HFFc6 (cell line): ENCODE results near the gene ELOVL6. TPM values are rescaled to one million over a fixed set of nuclear protein-coding genes. Genes with fewer than 3 reads are reported as not detected.

Experiments
- DNase-seq: peaks from one replicate; pipeline ENCODE4 v3.0.0-alpha.2; 2018
- H3K27ac Mint-ChIP-seq: 2 replicates; pipeline ENCODE4 v1.8.0; 2020; ENCODE audit warnings: mild to moderate bottlenecking, mixed read lengths
- H3K27me3 Mint-ChIP-seq: 2 replicates; pipeline ENCODE4 v1.8.0; 2021; ENCODE audit warnings: mild to moderate bottlenecking, moderate library complexity, mixed read lengths; ENCODE audit not compliant: insufficient read depth
- H3K36me3 Mint-ChIP-seq: 2 replicates; pipeline ENCODE4 v1.8.0; 2021; ENCODE audit warnings: low read depth, mixed read lengths
- H3K4me1 Mint-ChIP-seq: 2 replicates; pipeline ENCODE4 v1.8.0; 2020; ENCODE audit warnings: low read depth, mixed read lengths
- H3K4me3 Mint-ChIP-seq: 2 replicates; pipeline ENCODE4 v1.8.0; 2020; ENCODE audit warnings: mild to moderate bottlenecking, moderate library complexity, mixed read lengths
- H3K9me3 Mint-ChIP-seq: 2 replicates; pipeline ENCODE4 v1.8.0; 2020; ENCODE audit warnings: mild to moderate bottlenecking, mixed read lengths
- CTCF ChIP-seq: fragments of 200-600 bp; sonication (generic); IDR thresholded peaks from 2 replicates; pipeline ENCODE4 v1.5.0; 2021; ENCODE audit warnings: antibody characterized with exemption, mild to moderate bottlenecking
- total RNA-seq, 6 experiments: library from RNA; stranded (reverse); fragmentation: NEBNext Ultra II Directional; extraction: Animal tissue kit (Norgen Biotek cat#: 25700); gene quantifications; 2 replicates in 1 of 6; 3 replicates in 5 of 6; pipeline ENCODE4 v1.2.3, GENCODE V29; 2021

ELOVL6 gene
- total RNA-seq, 6 experiments from 2014 or later: 21.0 to 26.2 (median 22.5) TPM

DNA sequence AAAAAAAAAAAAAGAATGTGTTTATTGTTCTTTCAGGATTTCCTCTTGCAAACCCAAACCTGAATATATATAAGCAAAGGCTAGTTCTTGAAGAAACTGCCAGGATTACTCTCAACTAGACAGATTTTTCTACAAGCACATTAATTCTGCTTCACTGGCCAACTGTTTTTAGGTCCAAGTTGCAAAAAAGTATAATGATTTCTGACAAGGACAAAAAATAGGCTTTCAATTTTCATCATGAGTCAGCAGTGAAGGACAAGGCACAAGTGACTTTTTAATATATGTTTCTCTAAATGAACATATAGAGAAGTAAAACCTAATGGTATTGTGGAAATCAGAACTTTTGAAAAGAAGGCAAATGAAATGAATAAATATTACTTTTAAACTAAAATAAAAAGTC is 73.7 kb downstream of the ELOVL6 start:
- peaks cover 10% of the 10 kb centered on the region for H3K4me1 Mint-ChIP-seq
- H3K27ac Mint-ChIP-seq: no peak overlapping the region
- DNase-seq: no peak
- H3K9me3 Mint-ChIP-seq: no peaks in the 10 kb centered on the region
- no peak overlapping the region for H3K4me3 Mint-ChIP-seq
- H3K27me3 Mint-ChIP-seq: no peaks in the 10 kb centered on the region
- TF ChIP-seq CTCF: no peak
- H3K36me3 Mint-ChIP-seq: no peaks in the 10 kb centered on the region

DNA sequence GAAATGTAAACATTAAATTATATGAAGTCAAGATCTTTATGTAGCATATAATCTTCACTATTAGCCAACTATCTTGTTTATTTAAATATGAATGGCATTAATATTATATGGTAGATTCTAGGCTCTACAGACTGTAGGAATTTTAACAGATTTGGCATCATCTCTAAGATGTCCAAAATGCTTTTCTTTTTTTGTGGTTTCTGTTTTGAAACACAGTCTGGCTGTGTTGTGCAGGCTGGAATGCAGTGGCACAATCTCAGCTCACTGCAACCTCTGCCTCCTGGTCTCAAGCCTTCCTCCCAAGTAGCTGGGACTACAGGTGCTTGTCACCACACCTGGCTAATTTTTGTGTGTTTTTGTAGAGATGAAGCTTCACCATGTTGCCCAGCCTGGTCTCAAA is 76.2 kb downstream of the ELOVL6 start:
- no peaks in the 10 kb centered on the region for H3K9me3 Mint-ChIP-seq
- H3K27me3 Mint-ChIP-seq: no peaks in the 10 kb centered on the region
- no peak overlapping the region for H3K4me3 Mint-ChIP-seq
- H3K36me3 Mint-ChIP-seq: no peaks in the 10 kb centered on the region
- no peak for TF ChIP-seq CTCF
- DNase-seq: no peak
- H3K4me1 Mint-ChIP-seq: peaks cover 14% of the 10 kb centered on the region
- no peak overlapping the region for H3K27ac Mint-ChIP-seq

GRCh38 chr4:110120506-110120905 is 77.9 kb downstream of the ELOVL6 start:
- H3K27ac Mint-ChIP-seq: no peak overlapping the region; the same call in 1 of the 2 replicates
- H3K4me1 Mint-ChIP-seq: peaks cover 14% of the 10 kb centered on the region
- no peak for DNase-seq
- no peaks in the 10 kb centered on the region; the same call in 1 of the 2 replicates for H3K27me3 Mint-ChIP-seq
- no peaks in the 10 kb centered on the region for H3K36me3 Mint-ChIP-seq
- no peak for TF ChIP-seq CTCF
- no peaks in the 10 kb centered on the region for H3K9me3 Mint-ChIP-seq
- H3K4me3 Mint-ChIP-seq: no peak overlapping the region

- Mint-ChIP-seq H3K9me3 (no peaks in the 10 kb centered on the region), H3K27ac (peak overlapping the region; percentile 22; the same call in 1 of the 2 replicates), H3K27me3 (no peaks in the 10 kb centered on the region; the same call in 1 of the 2 replicates), H3K36me3 (no peaks in the 10 kb centered on the region), H3K4me3 (peak overlapping the region; percentile 43), H3K4me1 (peaks cover 14% of the 10 kb centered on the region)
- DNase-seq: peak; percentile 55
- TF ChIP-seq CTCF: no peak
Measured at GRCh38 chr4:110119880-110120279, 78.5 kb downstream of the ELOVL6 start.

DNA sequence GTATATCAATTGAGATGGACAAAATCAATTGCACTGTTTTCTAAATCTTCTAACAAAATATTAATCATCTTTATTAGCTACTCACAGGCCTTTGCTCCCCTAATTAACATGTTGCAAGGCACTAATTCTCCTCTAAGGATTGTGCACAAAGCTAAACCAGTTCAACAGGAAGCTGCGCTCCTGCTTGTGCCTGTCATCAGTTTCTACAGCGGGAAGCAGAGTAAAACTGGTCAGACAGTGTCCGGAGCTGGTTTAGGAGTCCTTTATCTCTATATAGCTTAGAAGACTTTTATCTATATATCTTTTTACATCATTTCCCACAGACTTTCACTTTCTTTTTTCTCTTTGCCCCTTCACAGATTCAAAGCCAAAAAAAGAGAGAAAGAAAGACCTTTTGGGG is 79.1 kb downstream of the ELOVL6 start:
- TF ChIP-seq CTCF: no peak
- no peak overlapping the region for H3K27ac Mint-ChIP-seq
- peak overlapping the region; percentile 43; the same call in 1 of the 2 replicates for H3K4me3 Mint-ChIP-seq
- no peaks in the 10 kb centered on the region; the same call in 1 of the 2 replicates for H3K27me3 Mint-ChIP-seq
- no peaks in the 10 kb centered on the region for H3K9me3 Mint-ChIP-seq
- H3K36me3 Mint-ChIP-seq: no peaks in the 10 kb centered on the region
- peaks cover 14% of the 10 kb centered on the region for H3K4me1 Mint-ChIP-seq
- DNase-seq: no peak

- H3K4me3 Mint-ChIP-seq: no peak overlapping the region
- no peaks in the 10 kb centered on the region; the same call in none of the 2 replicates for H3K27me3 Mint-ChIP-seq
- no peaks in the 10 kb centered on the region for H3K9me3 Mint-ChIP-seq
- no peak for DNase-seq
- H3K27ac Mint-ChIP-seq: no peak overlapping the region
- H3K36me3 Mint-ChIP-seq: 0 out of 2 replicates have a peak, but pooled peaks cover 5% of the 10 kb centered on the region
- peaks cover 37% of the 10 kb centered on the region for H3K4me1 Mint-ChIP-seq
- no peak for TF ChIP-seq CTCF
Measured at GRCh38 chr4:110112056-110112455, 86.4 kb downstream of the ELOVL6 start.
